HG02610 (cell line): ENCODE measurements around the gene AK8.

Source experiments
- ATAC-seq: cut with Tn5 transposase; IDR thresholded peaks from one replicate; pipeline ENCODE4 v1.9.1; 2021; ENCODE audit warnings: mild to moderate bottlenecking, moderate library complexity; ENCODE audit not compliant: unreplicated experiment

Gene AK8

DNA sequence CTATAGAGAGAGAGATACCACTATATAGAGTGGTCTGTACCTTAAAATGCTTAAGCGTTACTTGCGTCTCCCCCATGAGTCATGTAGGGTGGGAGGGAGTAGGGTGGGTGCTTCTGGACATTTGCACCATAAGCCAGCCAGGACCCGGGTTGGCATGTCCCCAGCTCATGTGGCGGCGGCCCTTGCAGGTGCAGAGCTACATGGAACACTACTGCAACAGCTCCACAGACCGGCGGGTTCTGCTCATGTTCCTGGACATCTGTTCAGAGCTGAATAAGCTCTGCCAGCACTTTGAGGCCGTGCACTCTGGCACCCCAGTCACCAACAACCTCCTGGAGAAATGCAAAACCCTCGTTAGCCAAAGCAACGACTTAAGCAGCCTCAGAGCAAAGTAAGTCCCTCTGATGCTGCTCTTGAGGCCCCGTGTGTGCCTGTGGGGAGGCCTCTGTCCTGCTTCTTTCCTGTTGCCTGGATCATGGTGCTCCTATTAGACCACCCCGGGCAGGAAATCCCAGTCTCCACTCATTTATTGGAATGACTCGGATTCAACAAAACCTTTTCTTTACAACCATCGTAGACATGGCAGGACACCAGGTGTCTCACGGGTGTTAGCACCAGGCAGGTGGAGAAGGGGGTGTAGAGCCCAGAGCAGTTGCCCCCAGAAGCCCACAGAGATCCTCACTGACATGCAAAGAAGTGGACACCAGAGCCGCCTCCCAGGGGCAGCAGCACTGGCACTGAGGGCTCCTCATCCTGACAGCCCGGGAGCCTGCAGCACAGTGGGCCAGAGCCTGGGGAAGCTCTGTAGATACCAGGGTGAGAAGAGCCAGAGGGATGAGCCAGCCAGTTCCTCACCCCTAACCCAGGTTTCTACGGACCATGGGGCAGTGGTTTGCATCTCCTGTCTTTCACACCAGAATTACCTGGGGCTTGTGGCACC, 9.4 kb upstream of the AK8 start:
- ATAC-seq: no peak

DNA sequence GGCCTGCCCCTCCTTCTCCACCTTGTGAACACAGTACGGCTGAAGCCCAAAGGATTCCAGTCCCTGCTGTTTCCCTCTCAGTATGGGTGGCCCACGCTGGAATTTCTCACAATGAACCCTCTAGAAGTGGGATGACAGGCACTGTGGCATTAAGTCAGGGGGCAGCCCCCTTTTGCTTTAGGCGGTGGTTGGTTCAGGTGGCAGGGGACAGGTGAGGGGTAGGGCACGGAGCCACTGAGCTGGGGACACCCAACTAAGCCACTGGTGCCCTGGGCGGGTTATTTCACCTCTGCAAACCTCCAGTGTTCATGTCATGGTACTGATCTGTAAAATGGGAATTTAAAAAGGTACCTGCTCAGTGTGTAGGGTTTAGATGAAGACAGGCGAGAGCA, 8.2 kb upstream of the AK8 start:
- no peak for ATAC-seq

DNA sequence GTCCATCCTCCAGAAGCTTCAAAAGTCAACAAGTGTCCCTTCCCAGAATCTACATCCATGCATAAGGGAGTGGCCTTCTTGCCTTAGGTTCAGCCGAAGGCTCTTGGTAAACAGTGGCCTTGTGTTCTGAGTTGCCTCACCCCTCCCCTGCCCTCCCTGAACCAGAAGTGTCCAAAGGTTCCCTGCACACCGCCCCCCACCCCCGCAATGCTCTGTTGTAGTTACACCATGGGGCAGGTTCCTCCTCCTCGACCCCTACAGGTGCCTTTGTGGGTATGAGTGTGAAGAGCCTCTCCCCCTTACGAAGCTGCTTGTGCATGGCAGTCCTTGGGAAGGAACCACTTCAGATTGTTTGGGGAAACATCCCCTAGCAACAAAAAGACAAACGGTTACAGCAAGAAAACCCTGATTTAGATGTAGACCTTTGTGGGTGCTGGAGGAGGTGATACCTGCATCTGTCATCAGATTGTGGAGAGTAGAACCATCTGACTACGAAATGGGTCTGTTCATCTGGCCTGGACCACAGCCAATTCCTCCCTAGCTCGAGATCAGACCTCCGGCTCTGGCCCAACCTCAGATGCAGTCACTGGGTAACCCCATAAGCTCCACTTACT, 7.7 kb upstream of the AK8 start:
- ATAC-seq: no peak

DNA sequence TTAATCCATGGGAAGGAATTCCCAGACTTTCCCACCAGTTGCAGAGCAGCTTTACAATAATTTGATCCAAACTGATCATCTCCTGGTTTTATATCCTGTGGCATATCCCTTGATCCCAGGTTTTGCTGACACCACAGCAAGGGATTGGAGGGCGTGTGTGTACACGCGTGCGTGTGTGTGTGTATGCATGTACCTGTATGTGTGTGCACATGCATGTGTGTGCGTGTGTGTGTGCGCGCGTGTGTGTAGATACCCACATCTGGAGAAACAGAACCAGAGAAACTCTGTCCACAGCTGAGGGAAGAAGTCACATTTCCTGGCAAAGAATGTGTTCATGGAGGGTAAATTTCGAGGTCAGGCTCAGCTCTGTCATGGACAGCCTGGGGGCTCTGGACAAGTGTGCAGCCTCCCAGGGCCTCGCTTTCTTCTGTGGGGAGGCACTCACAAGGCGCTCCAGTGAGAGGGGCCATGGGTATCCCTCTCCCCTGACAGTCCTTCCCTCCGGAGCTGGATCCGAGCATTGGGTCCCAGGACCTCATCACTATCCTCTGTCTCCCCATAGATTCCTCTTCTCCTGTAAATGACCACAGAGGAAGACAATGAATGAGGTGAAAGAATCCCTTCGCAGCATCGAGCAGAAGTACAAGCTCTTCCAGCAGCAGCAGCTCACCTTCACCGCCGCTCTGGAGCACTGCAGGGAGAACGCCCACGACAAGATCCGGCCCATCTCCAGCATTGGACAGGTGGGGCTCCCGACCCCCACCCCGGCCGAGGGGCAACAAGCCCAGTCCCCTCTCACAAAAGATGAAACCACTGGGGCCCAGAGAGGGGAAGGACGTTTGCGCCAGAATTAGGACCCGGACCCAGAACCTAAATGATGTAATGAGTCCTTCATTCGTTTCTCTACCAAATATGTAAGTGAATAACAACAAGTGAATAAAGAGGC, 5.5 kb upstream of the AK8 start:
- ATAC-seq: no peak

DNA sequence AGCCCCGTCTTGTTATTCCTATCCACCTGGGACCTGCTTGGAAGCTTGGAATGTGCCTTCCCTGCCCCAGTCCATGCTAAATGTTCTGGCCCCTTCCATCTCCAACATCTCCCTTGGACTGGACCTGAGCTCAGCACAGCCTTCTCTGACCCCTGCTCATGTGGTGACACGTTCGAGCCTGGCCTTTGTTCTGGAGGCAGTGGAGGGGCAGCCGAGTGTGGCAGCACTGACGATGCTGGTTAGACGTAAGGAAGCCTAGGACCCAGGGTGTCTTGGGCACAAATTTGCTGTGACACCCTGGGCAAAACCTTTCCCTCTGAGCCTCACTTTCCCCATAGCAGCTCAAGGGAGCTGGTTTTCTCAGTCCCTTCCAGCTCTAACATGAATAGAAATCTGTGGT, 4.5 kb upstream of the AK8 start:
- no peak for ATAC-seq

DNA sequence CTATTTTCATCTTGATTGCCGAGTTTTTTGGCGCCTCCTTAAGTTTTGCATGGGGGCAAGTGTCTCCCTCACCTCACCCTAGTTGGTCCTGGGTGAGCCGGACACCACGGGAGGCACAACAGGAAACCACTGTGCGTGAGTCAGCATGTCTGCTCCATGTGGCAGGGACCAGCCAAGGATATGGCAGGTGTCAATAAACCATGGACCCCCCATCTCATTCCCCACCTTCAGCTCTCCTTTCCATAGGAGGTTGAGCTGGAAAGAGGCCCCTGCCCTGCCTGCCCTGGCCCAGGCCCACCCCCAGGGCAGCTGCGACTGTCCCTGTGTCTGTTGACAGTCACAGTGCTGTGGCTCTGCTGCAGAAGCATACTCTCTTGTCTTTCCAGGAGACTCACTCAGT, 3.7 kb upstream of the AK8 start:
- no peak for ATAC-seq

DNA sequence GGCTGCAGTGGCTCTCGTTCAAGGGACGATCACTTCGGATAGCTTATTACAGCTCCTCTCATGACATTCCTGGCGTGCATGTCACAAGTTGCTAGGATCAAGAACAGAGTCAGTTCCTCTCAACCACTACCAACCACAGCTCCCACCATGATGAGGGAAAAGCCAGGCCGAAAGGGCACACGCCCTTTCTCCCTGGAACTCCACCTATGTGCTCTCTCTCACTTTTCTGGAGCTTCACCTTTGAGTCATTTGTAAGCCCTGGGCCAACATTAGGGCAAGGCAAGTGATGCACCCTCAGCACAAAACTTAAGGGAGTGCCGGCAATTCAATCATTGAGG, 2.2 kb upstream of the AK8 start:
- no peak for ATAC-seq

DNA sequence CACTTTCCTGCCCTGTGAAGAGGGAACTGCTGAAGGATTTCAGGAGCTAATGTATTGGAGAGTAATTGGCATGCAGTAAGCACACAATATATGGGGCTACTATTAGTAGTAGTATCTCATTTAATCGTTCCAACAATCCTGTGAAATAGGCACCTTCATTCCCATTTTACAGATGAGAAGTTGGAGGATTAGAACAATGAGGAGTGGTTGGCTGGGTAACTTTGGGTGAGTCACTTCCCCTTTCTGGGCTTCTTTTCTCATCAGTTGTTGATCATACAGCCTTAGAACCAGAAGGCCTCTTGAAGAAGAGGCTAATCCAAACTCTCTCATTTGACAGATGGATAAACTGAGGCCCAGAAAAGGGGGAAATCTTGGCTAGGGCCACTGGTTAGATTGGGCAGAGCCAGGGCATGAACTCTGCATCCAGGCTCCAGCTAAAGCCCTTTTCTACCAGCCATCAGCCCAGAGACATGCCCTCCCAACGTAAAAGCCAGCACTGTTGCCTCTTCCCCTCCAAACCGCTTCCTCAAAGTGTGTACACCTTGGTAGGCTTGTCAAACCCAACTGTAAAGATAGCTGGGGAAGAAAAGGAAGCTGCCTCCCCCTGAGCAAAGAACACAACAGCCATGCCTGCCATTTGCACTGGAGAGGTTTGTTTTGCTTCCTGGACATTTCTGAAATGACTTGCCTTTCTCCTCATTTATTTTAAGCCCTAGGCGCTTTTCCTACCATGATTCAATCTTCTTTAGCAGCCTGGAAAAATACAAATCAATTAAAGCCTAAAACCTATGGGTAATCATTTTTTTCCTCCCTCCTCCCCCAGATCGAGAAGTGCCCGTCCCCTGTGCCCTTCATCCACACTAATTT, 1.6 kb upstream of the AK8 start:
- ATAC-seq: no peak

DNA sequence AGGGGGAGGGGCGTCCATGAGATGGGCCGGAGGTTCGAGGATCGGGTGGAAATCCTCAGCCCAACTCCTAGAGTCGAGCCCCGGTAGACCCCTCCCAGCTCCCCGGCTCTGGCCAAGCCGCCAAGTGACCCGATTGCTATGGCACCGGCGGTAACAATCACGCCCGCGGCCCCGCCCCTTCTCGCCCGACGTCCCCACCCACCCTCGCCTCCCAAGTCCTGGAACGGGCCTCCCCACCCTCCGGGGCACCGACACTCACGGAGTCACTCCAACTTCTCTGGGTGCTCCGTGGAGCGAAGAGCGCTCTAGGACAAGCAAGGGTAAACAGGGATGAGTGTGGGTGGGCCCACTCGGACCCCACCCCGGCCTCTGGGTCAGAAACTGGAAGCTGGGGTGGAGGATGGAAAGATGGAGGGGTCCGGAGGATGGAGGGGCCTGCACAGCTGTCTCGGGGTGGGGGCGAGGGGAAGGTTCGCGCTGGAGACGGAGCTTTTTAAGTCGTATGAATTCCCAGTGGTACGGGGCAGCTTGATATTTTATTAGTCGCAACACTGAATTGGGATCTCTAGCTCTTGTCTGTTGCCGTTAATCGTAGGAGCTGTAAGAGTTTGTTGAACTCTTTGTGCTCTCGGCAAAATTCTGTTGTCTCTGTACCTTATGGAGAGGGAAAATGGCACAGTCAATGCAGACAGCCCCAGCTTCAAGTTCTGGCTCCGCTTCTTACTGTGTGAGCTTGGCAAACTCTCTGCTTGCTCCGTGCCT, 792 bp upstream of the AK8 start, which contains the start of gene SPACA9:
Gene SPACA9, plus strand, starts transcription at position 204 of the 762 bp plus-strand sequence. CDS start 5,050 bp downstream, outside the sequence.
- ATAC-seq: no peak

DNA sequence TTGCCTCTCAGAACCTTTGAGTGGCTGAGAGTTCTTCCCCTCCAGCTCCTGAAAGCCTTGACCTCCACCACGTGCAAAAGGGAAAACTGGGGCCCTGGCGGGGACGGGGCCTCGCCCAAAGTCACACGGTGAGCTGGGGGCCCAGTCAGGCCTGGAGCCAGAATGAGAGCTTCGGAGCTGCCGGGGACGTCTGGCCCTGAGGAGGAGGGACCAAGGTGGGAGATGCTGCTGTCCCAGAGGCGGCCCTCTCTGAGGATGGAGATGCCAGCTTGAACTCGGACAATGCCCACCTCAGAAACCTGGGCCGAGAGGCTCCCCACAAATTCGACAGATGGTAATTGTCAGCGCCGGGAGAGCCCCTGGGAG, 643 bp downstream of the AK8 start:
- no peak for ATAC-seq

DNA sequence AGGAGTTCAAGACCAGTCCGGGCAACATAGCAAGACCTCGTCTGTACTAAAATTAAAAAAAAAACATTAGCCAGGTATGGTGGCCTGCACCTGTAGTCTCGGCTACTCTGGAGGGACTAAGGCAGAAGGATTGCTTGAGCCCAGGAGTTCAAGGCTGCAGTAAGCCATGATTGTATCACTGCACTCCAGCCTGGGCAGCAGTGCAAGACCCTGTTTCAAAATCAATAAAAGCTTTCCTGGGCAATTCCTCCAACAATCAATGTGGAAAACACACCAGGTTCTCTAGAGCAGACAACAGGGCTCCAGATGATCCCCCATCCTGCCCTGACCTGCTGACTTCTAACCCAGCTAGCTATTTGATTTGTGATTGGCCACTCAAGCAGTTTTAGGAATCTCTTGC, 1.2 kb downstream of the AK8 start:
- no peak for ATAC-seq

DNA sequence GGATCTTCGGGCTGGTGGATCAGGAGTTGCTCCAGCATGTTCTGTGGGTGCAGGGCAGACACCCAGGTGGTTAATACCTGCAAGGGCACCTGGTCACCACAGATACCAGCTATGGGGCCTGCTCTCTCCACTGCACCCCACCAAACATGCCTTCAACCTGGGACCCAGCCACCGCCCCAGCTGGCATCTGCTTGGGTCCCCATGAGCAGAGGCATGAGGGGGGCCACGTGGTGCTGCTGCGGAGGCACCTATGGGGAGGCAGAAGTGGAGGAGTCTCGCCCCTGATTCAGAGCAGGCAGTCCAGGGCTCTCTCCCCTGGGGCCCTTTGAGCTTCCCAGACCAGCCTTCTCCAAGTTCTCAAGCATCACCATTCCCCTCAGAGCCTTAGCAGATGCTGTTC, 2.9 kb downstream of the AK8 start:
- ATAC-seq: no peak

DNA sequence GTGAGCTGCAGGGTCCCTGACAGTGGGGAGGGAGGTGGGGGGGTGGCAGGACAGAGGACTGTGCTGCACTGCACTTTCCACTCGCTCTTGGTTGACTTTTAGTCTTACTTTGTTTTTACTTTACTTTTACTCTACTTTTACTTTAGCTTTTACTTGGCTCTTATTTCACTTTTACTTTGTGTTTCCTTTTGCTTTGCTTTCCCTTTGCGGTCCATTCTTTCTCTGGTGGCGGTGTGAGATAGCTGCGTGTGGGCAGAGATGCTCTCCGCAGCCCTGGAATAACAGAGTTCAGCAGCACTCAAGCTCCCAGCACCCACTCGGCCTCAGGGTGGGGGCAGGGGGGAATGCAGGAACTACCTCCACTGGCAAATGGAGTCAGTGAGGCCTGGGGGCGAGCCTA, 4.7 kb downstream of the AK8 start:
- no peak for ATAC-seq

DNA sequence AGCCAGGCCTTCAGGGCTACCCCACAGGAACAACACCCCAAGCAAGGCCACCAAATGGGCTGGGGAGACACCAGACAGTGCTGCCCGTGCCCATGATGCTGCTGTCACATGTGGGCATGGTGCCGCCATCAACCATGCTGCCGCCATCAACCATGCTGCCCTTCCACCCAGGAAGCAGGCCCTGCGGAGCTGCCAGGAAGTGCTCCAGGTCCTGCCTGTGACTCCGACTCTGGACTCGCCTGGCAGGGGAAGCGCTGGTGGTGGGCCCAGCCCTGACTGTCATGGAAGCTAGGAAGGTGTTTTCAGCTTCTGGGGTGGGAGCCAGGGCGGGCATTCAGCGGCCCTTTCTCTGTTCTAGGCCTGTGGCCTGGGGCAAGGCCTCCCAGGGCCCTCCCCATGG, 8.8 kb downstream of the AK8 start:
- ATAC-seq: no peak

DNA sequence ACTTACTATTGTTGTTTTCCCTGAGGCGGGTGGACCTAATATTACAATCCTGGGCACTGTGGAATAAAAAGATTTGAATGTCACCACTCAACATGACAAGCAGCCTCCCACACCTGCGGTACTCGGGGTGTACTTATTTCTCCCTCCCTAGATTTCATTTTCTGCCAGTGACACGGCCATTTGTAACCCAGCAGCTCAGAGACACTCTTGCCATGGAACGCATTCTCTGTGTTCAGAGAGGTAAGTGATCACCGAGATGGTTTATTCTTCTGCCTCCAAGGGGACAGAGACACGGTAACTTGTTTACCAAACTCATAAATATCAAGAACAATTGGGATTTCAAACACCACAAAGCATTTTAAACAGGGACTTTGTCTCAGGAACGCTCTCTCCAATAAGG, 11.2 kb downstream of the AK8 start:
- ATAC-seq: no peak

DNA sequence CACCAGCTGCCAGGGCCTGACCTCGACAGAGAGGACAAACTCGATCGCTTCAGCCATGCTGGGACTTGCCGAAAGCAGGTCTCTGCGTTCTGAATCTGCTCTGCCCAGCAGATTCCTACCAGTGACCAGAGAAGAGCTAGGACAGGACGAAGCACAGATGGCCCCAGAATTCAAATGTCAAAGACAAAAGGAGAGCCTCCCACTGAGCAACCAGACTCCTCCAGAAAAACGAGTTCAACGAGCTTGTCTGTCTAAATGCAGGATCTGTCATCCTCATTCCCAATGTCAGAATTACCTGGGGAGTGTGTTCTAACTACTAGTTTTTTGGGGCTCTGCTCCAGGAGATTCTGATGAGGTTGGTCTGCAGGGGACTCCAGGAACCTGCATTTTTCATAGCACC, 13.4 kb downstream of the AK8 start:
- ATAC-seq: no peak

DNA sequence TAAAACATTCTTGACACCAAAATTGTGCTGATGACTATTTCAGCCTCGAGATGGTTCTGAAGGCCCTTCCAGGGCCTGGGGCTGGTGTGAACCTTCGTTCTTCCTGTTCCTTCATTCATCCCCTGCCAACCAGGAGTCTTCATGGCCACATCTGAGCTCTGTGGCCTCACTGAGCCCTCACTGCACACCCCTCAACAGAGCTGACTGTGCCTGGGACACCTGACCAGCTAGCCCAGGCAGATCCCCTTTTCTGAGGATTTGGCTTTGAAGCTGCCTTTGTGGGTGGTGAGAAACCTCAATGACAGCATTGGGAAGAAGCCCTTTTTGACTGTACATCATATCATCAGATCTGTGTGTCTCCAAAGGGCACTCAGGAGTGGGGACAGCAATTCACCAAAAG, 13.8 kb downstream of the AK8 start:
- ATAC-seq: no peak

DNA sequence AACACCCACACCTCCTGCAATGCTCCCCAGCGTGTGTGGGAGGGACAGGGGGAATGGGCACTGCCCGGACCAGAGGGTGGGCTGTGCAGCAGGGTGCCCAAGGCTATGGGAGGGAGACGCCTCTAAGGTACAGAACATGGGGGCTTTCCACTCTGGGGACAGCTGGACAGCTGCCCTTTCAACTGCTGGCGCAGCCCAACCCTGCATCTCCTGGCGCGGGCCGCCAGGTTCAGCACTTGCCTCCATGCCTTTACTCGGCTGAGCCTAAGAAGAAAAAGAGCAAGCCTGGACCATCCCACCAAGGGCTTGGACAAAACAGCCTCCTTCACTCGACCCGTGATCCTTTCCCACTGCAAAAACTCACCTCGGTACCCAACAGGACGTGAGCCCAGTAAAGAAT, 15.0 kb downstream of the AK8 start:
- no peak for ATAC-seq

DNA sequence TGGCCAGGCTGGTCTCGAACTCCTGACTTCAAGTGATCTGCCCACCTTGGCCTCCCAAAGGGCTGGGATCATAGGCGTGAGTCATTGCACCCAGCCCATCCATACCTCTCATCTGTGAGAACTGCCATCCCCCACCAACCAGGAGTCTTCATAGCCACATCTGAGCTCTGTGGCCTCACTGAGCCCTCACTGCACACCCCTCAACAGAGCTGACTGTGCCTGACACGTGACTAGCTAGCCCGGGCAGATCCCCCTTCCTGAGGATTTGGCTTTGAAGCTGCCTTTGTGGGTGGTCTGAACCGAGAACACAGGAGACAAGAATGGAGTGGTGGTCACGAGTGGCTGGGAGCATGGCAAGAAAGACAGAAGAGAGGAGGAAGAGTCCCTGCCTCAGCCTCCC, 15.6 kb downstream of the AK8 start:
- no peak for ATAC-seq

DNA sequence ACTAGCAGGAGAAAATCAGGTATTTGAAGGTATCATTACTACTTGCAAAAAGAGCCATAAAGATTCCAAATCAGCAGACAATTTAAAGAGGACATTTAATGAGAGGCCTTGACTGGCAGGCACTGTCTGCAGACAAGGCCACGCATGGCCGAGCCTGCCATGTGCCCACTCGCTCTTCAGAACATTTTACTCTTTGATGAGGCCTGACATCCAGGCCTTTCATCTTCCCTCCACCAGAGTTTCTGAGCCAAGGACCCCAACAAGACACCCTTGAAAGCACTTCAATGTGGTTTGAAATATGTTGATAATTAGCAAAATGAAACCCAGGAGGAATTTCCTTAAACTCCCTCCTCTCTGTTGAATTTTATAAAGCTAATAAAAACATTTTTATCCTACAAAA, 16.4 kb downstream of the AK8 start:
- no peak for ATAC-seq
